Activated T-helper 2 cell treated with anti-CD3 and anti-CD28 coated beads, Interferon-gamma antibody, Interleukin-2, Interleukin-4, amounts not matched to agents 10 μg/mL and 5 μg/mL and 100 μg/mL, durations not matched to agents 14 hours and 24 hours and 36 hours (primary cell): ENCODE data around the gene BCL7A. TPM values are rescaled to one million over a fixed set of nuclear protein-coding genes. Genes with fewer than 3 reads are reported as not detected.

Source experiments
- DNase-seq: peaks from one replicate; pipeline ENCODE4 v3.0.0; 2021; ENCODE audit warnings: low spot score
- H3K27ac Mint-ChIP-seq: one replicate; pipeline ENCODE4 v1.8.0; 2021; ENCODE audit warnings: mixed read lengths
- H3K27me3 Mint-ChIP-seq: one replicate; pipeline ENCODE4 v1.8.0; 2021; ENCODE audit warnings: low read depth, mixed read lengths
- H3K36me3 Mint-ChIP-seq: one replicate; pipeline ENCODE4 v1.8.0; 2021; ENCODE audit warnings: low read depth, mixed read lengths
- H3K4me1 Mint-ChIP-seq: one replicate; pipeline ENCODE4 v1.8.0; 2021; ENCODE audit warnings: low read depth, mixed read lengths
- H3K4me3 Mint-ChIP-seq: one replicate; pipeline ENCODE4 v1.8.0; 2021; ENCODE audit warnings: low read depth, mild to moderate bottlenecking, moderate library complexity, mixed read lengths
- H3K9me3 Mint-ChIP-seq: one replicate; pipeline ENCODE4 v1.8.0; 2021; ENCODE audit warnings: mixed read lengths
- intact Hi-C: fragments of 100-400 bp; cut with micrococcal nuclease; formaldehyde crosslinking; loops from one replicate; pipeline ENCODE4 v1.15.1; 2023
- total RNA-seq: library from RNA; stranded (reverse); gene quantifications from 2 replicates; pipeline ENCODE4 v1.2.3, GENCODE V29; 2022

Gene BCL7A
- total RNA-seq, 1 donor from 2014 or later, result 11.4 TPM

- H3K27ac Mint-ChIP-seq, result no peak overlapping the region
- H3K9me3 Mint-ChIP-seq, result no peaks in the 10 kb centered on the region
- no peak overlapping the region for H3K4me3 Mint-ChIP-seq
- peaks cover 30% of the 10 kb centered on the region for H3K27me3 Mint-ChIP-seq
- no peaks in the 10 kb centered on the region for H3K36me3 Mint-ChIP-seq
- H3K4me1 Mint-ChIP-seq, result peaks cover 7% of the 10 kb centered on the region
- intact Hi-C loops, result no loop called here
- DNase-seq, result no peak
Observed at GRCh38 chr12:122005252-122005776, 16.4 kb upstream of the BCL7A start.

GRCh38 chr12:122006186-122006926 is 15.3 kb upstream of the BCL7A start:
- no peaks in the 10 kb centered on the region for H3K9me3 Mint-ChIP-seq
- H3K27me3 Mint-ChIP-seq, result peaks cover 30% of the 10 kb centered on the region
- peaks cover 7% of the 10 kb centered on the region for H3K4me1 Mint-ChIP-seq
- no peak for DNase-seq
- no peak overlapping the region for H3K27ac Mint-ChIP-seq
- intact Hi-C loops, result no loop called here
- no peak overlapping the region for H3K4me3 Mint-ChIP-seq
- no peaks in the 10 kb centered on the region for H3K36me3 Mint-ChIP-seq

GRCh38 chr12:122009741-122010140 is 11.9 kb upstream of the BCL7A start:
- Mint-ChIP-seq H3K4me3 (no peak overlapping the region), H3K27me3 (peaks cover 18% of the 10 kb centered on the region), H3K36me3 (no peaks in the 10 kb centered on the region), H3K27ac (no peak overlapping the region), H3K9me3 (no peaks in the 10 kb centered on the region), H3K4me1 (peaks cover 9% of the 10 kb centered on the region)
- no peak for DNase-seq
- intact Hi-C loops, result no loop called here

GRCh38 chr12:122012184-122012583 is 9.5 kb upstream of the BCL7A start:
- Mint-ChIP-seq H3K27me3 (peaks cover 6% of the 10 kb centered on the region), H3K4me1 (peaks cover 2% of the 10 kb centered on the region), H3K36me3 (no peaks in the 10 kb centered on the region), H3K27ac (no peak overlapping the region), H3K9me3 (no peaks in the 10 kb centered on the region), H3K4me3 (no peak overlapping the region)
- DNase-seq, result no peak
- intact Hi-C loops, result no loop called here

- H3K4me1 Mint-ChIP-seq, result peaks cover 2% of the 10 kb centered on the region
- no peak for DNase-seq
- peaks cover under 1% of the 10 kb centered on the region for H3K9me3 Mint-ChIP-seq
- no peak overlapping the region for H3K4me3 Mint-ChIP-seq
- intact Hi-C loops, result no loop called here
- H3K27me3 Mint-ChIP-seq, result peaks cover 2% of the 10 kb centered on the region
- H3K36me3 Mint-ChIP-seq, result no peaks in the 10 kb centered on the region
- H3K27ac Mint-ChIP-seq, result no peak overlapping the region
Observed at GRCh38 chr12:122013136-122013535, 8.5 kb upstream of the BCL7A start.

- intact Hi-C loops, result no loop called here
- H3K4me3 Mint-ChIP-seq, result no peak overlapping the region
Observed at GRCh38 chr12:122013791-122014590, 7.7 kb upstream of the BCL7A start.

GRCh38 chr12:122014781-122015180 is 6.9 kb upstream of the BCL7A start:
- H3K4me3 Mint-ChIP-seq, result no peak overlapping the region
- H3K9me3 Mint-ChIP-seq, result peaks cover 6% of the 10 kb centered on the region
- peaks cover 5% of the 10 kb centered on the region for H3K27me3 Mint-ChIP-seq
- DNase-seq, result no peak
- no peak overlapping the region for H3K27ac Mint-ChIP-seq
- H3K4me1 Mint-ChIP-seq, result peaks cover 2% of the 10 kb centered on the region
- no peaks in the 10 kb centered on the region for H3K36me3 Mint-ChIP-seq
- intact Hi-C loops, result no loop called here

More at GRCh38 chr12:122013791-122014590, 7.7 kb upstream of the BCL7A start:
- Mint-ChIP-seq H3K36me3 (no peaks in the 10 kb centered on the region), H3K9me3 (peaks cover 6% of the 10 kb centered on the region), H3K27ac (no peak overlapping the region), H3K27me3 (peaks cover 2% of the 10 kb centered on the region), H3K4me1 (peaks cover 2% of the 10 kb centered on the region)
- DNase-seq, result no peak

GRCh38 chr12:122018457-122018856 is 3.2 kb upstream of the BCL7A start:
- intact Hi-C loops, result no loop called here
- DNase-seq, result no peak
- Mint-ChIP-seq H3K9me3 (peaks cover 6% of the 10 kb centered on the region), H3K27ac (no peak overlapping the region), H3K4me1 (peaks cover 10% of the 10 kb centered on the region), H3K27me3 (peaks cover 12% of the 10 kb centered on the region), H3K36me3 (no peaks in the 10 kb centered on the region), H3K4me3 (no peak overlapping the region)

GRCh38 chr12:122018937-122019336 is 2.7 kb upstream of the BCL7A start:
- Mint-ChIP-seq H3K9me3 (peaks cover 6% of the 10 kb centered on the region), H3K27ac (no peak overlapping the region), H3K4me3 (no peak overlapping the region), H3K4me1 (peaks cover 10% of the 10 kb centered on the region), H3K36me3 (no peaks in the 10 kb centered on the region), H3K27me3 (peaks cover 12% of the 10 kb centered on the region)
- intact Hi-C loops, result no loop called here
- no peak for DNase-seq

- intact Hi-C loops, result loop anchor here (5.0 kb wide), 1 partner anchor 103 kb away; the partner anchor contains the start of gene CFAP251
- H3K36me3 Mint-ChIP-seq, result no peaks in the 10 kb centered on the region
- DNase-seq, result no peak
- H3K9me3 Mint-ChIP-seq, result peaks cover 6% of the 10 kb centered on the region
- peaks cover 12% of the 10 kb centered on the region for H3K27me3 Mint-ChIP-seq
- H3K4me3 Mint-ChIP-seq, result peak overlapping the region; percentile 81
- H3K4me1 Mint-ChIP-seq, result peaks cover 8% of the 10 kb centered on the region
- no peak overlapping the region for H3K27ac Mint-ChIP-seq
Observed at GRCh38 chr12:122020795-122021192, 890 bp upstream of the BCL7A start.

- H3K4me3 Mint-ChIP-seq, result peak overlapping the region; percentile 81
- no peaks in the 10 kb centered on the region for H3K36me3 Mint-ChIP-seq
- H3K27ac Mint-ChIP-seq, result peak overlapping the region; percentile 86
- peaks cover 12% of the 10 kb centered on the region for H3K27me3 Mint-ChIP-seq
- DNase-seq, result no peak
- H3K9me3 Mint-ChIP-seq, result peaks cover 6% of the 10 kb centered on the region
- H3K4me1 Mint-ChIP-seq, result peaks cover 8% of the 10 kb centered on the region
- intact Hi-C loops, result loop anchor here (5.0 kb wide), 1 partner anchor 104 kb away; the partner anchor contains the start of gene CFAP251
Observed at GRCh38 chr12:122021193-122021821, 377 bp upstream of the BCL7A start.

- peaks cover 12% of the 10 kb centered on the region for H3K27me3 Mint-ChIP-seq
- intact Hi-C loops, result loop anchor here (5.0 kb wide), 1 partner anchor 105 kb away; the partner anchor contains the start of gene CFAP251
- peak overlapping the region; percentile 42 for H3K27ac Mint-ChIP-seq
- peaks cover 6% of the 10 kb centered on the region for H3K9me3 Mint-ChIP-seq
- peaks cover 8% of the 10 kb centered on the region for H3K4me1 Mint-ChIP-seq
- H3K4me3 Mint-ChIP-seq, result peak overlapping the region; percentile 77
- no peaks in the 10 kb centered on the region for H3K36me3 Mint-ChIP-seq
- peak; percentile 37 for DNase-seq
Observed at GRCh38 chr12:122022393-122023338, 982 bp downstream of the BCL7A start.
